C4-2B (cell line): ENCODE results near the gene LNPK.

Experiments used
- ZFX ChIP-seq: fragments of 450-650 bp; IDR thresholded peaks from 2 replicates; pipeline ENCODE4 v1.6.1; 2017
- TF ChIP-seq, protein P1 (sequence below): fragments of 450-650 bp; conservative IDR thresholded peaks from 2 replicates; pipeline ENCODE4 v1.5.1; 2017; ENCODE audit warnings: mild to moderate bottlenecking

DNA sequence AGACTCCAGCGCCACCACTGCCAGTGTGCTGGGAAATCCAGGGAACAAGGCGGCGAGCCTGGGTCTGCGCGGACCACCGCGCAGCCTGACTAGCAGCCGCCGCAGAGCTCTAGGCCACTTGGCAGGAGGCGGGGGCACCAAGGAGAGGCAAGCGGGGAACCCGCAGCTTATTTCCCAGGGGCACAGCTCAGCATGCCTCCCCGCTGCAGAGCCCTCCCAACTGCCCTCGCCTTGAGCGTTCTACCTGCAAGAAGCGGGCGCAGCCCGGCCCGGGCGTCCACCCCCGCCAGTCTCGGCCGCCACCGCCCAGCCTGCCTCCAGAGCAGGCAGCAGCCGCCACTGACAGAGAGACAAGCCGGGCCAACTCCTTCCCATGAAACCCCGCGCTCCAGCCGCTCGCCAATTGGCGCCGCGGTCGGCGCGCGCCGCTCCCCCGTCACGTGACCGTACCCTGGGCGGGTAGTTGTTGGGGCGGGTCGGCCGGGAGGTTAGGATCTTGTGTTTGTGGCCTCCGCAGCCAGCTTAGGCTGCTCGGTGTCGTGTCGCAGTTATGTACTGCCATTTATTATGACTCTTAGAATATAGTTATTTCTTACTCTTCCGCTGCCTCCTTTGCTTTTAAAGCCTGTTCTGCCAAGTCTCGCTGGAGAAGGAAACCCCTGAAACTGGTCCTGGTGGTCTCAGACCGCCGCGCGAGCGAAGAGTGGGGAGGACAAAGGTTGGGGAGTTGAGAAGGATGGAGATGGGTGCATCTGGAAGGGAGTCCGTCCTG, at the start of gene LNPK:
- TF ChIP-seq, protein P1, sequence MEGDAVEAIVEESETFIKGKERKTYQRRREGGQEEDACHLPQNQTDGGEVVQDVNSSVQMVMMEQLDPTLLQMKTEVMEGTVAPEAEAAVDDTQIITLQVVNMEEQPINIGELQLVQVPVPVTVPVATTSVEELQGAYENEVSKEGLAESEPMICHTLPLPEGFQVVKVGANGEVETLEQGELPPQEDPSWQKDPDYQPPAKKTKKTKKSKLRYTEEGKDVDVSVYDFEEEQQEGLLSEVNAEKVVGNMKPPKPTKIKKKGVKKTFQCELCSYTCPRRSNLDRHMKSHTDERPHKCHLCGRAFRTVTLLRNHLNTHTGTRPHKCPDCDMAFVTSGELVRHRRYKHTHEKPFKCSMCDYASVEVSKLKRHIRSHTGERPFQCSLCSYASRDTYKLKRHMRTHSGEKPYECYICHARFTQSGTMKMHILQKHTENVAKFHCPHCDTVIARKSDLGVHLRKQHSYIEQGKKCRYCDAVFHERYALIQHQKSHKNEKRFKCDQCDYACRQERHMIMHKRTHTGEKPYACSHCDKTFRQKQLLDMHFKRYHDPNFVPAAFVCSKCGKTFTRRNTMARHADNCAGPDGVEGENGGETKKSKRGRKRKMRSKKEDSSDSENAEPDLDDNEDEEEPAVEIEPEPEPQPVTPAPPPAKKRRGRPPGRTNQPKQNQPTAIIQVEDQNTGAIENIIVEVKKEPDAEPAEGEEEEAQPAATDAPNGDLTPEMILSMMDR, result no peak
- TF ChIP-seq ZFX, result peak; percentile 50
